Keratinocyte (primary cell): ENCODE measurements around the gene CPT2.

ENCODE experiments used
- CTCF ChIP-seq, 3 experiments: IDR thresholded peaks in 1 of 3; conservative IDR thresholded peaks in 1 of 3; optimal IDR thresholded peaks in 1 of 3; 2 replicates in 2 of 3; 3 replicates in 1 of 3; pipeline versions ENCODE3 to v1.5.1; 2011; ENCODE audit warnings: low read length in 3 of 3, mild to moderate bottlenecking in 3 of 3, moderate library complexity in 2 of 3, control low read depth in 1 of 3, inconsistent platforms in 1 of 3; ENCODE audit not compliant: insufficient read depth in 2 of 3; ENCODE audit errors: extremely low read depth in 1 of 3
- EZH2 ChIP-seq: IDR thresholded peaks from one replicate; pipeline ENCODE4 v1.6.1; 2012; ENCODE audit warnings: inconsistent platforms, mild to moderate bottlenecking, low read length, moderate library complexity

GRCh38 chr1:53195246-53196016 is 1.2 kb upstream of the CPT2 start:
- TF ChIP-seq CTCF (optimal IDR thresholded peaks at IDR 0.05 in 1 of 3, IDR thresholded peaks at IDR 0.05 in 1 of 3, conservative IDR thresholded peaks at IDR 0.05 in 1 of 3; ENCODE audit: extremely low read depth in 1 of 3, insufficient read depth in 2 of 3, low read length in 3 of 3) (no peak), EZH2 (no peak)
